GM23338 (cell line): ENCODE data around the gene SF1. TPM values are rescaled to one million over a fixed set of nuclear protein-coding genes. Genes with fewer than 3 reads are reported as not detected.
A peak's percentile ranks its signal among the peaks of the same experiment; 100 is the strongest.

Source experiments
- ATAC-seq: fragments of 200-7000 bp; cut with Tn5 transposase; 3 replicates; pipeline ENCODE4 v1.9.1; 2020
- DNase-seq: peaks from one replicate; pipeline ENCODE4 v3.0.0-alpha.2; 2015; ENCODE audit warnings: low spot score
- H2AFZ ChIP-seq: fragments of 200-600 bp; sonication (generic); 2 replicates; pipeline ENCODE4 v1.8.0; 2016; ENCODE audit warnings: antibody characterized with exemption, mild to moderate bottlenecking, moderate library complexity
- H3F3A ChIP-seq: fragments of 200-600 bp; sonication (generic); replicated peaks from 2 replicates; pipeline ENCODE4 v1.8.0; 2017; ENCODE audit warnings: antibody characterized with exemption, mixed run types, low read depth
- H3K27ac ChIP-seq: fragments of 200-600 bp; sonication (generic); 2 replicates; pipeline ENCODE4 v1.6.1; 2016; ENCODE audit warnings: low read depth
- H3K27me3 ChIP-seq: fragments of 200-600 bp; sonication (generic); 2 replicates; pipeline ENCODE4 v1.8.0; 2016; ENCODE audit warnings: mild to moderate bottlenecking, mixed run types, moderate library complexity; ENCODE audit not compliant: insufficient read depth
- H3K36me3 ChIP-seq: fragments of 200-600 bp; sonication (generic); 2 replicates; pipeline ENCODE4 v1.8.0; 2016; ENCODE audit warnings: mild to moderate bottlenecking; ENCODE audit not compliant: insufficient read depth
- H3K4me1 ChIP-seq: fragments of 200-600 bp; sonication (generic); 2 replicates; pipeline ENCODE4 v1.8.0; 2016; ENCODE audit warnings: mild to moderate bottlenecking, moderate library complexity; ENCODE audit not compliant: insufficient read depth
- H3K4me2 ChIP-seq: fragments of 200-600 bp; sonication (generic); 2 replicates; pipeline ENCODE4 v1.7.1; 2017; ENCODE audit warnings: mixed run types
- H3K4me3 ChIP-seq: fragments of 200-600 bp; sonication (generic); 2 replicates; pipeline ENCODE4 v1.6.1; 2016; ENCODE audit warnings: mixed run types
- H3K79me2 ChIP-seq: fragments of 200-600 bp; sonication (generic); replicated peaks from 2 replicates; pipeline ENCODE4 v1.8.0; 2017; ENCODE audit warnings: mild to moderate bottlenecking; ENCODE audit not compliant: insufficient read depth
- H3K9me2 ChIP-seq: fragments of 200-600 bp; sonication (generic); 2 replicates; pipeline ENCODE4 v1.8.0; 2017; ENCODE audit not compliant: insufficient read depth
- H4K20me1 ChIP-seq: fragments of 200-600 bp; sonication (generic); replicated peaks from 2 replicates; pipeline ENCODE4 v1.8.0; 2017; ENCODE audit warnings: mild to moderate bottlenecking; ENCODE audit not compliant: insufficient read depth
- H3K27ac Mint-ChIP-seq: 2 replicates; pipeline ENCODE4 v1.8.0; 2020; ENCODE audit warnings: inconsistent platforms, mild to moderate bottlenecking, moderate library complexity, mixed read lengths
- H3K27me3 Mint-ChIP-seq: 3 replicates; pipeline ENCODE4 v1.8.0; 2022; ENCODE audit warnings: low read depth, mild to moderate bottlenecking, moderate library complexity, mixed read lengths, inconsistent platforms; ENCODE audit not compliant: insufficient read depth, poor library complexity
- H3K36me3 Mint-ChIP-seq: 3 replicates; pipeline ENCODE4 v1.8.0; 2021; ENCODE audit warnings: low read depth, mild to moderate bottlenecking, inconsistent platforms, moderate library complexity, mixed read lengths
- H3K4me1 Mint-ChIP-seq: 3 replicates; pipeline ENCODE4 v1.8.0; 2020; ENCODE audit warnings: mild to moderate bottlenecking, inconsistent platforms, mixed read lengths
- H3K4me3 Mint-ChIP-seq: 3 replicates; pipeline ENCODE4 v1.8.0; 2021; ENCODE audit warnings: moderate library complexity, mild to moderate bottlenecking, inconsistent platforms, mixed read lengths
- H3K9me3 Mint-ChIP-seq: 3 replicates; pipeline ENCODE4 v1.8.0; 2020; ENCODE audit warnings: moderate library complexity, mild to moderate bottlenecking, inconsistent platforms, mixed read lengths
- CTCF ChIP-seq, 2 experiments: fragments of 200-600 bp in 1 of 2; sonication (generic) in 1 of 2; conservative IDR thresholded peaks; 2 replicates each; pipeline versions ENCODE4 v1.5.1 to v1.6.1; 2016 to 2017; ENCODE audit warnings: antibody characterized with exemption in 2 of 2, low read depth in 2 of 2, mild to moderate bottlenecking in 2 of 2, moderate library complexity in 1 of 2
- ETS1 ChIP-seq: IDR thresholded peaks from 2 replicates; pipeline ENCODE4 v1.6.1; 2016; ENCODE audit warnings: antibody characterized with exemption
- EZH2 ChIP-seq: fragments of 200-600 bp; sonication (generic); IDR thresholded peaks from one replicate; pipeline ENCODE4 v1.8.0; 2017; ENCODE audit warnings: antibody characterized with exemption, mild to moderate bottlenecking, low read depth; ENCODE audit not compliant: unreplicated experiment
- POLR2AphosphoS5 ChIP-seq: IDR thresholded peaks from 2 replicates; pipeline ENCODE4 v1.6.1; 2016; ENCODE audit warnings: antibody characterized with exemption, low read depth
- REST ChIP-seq: IDR thresholded peaks from one replicate; pipeline ENCODE4 v1.6.1; 2018; ENCODE audit warnings: antibody characterized with exemption; ENCODE audit not compliant: unreplicated experiment
- ZNF114 ChIP-seq: fragments of 250-450 bp; sonication (Bioruptor Pico); IDR thresholded peaks from 2 replicates; pipeline ENCODE4 v1.5.0; 2020; ENCODE audit warnings: mild to moderate bottlenecking, moderate library complexity
- ZNF331 ChIP-seq: fragments of 250-450 bp; sonication (Bioruptor Pico); IDR thresholded peaks from 2 replicates; pipeline ENCODE4 v1.5.0; 2020; ENCODE audit warnings: low read depth, mild to moderate bottlenecking, moderate library complexity
- polyA plus RNA-seq: library from polyadenylated mRNA; unstranded; fragments of >200 nt; fragmentation: Nextera tagmentation; extraction: Ambion mirVana; gene quantifications from 2 replicates; pipeline ENCODE4 v1.2.1, GENCODE V29; 2016
- total RNA-seq: library from RNA; depleted of rRNA; stranded (reverse); fragments of >200 nt; shearing (Covaris generic); gene quantifications from 2 replicates; pipeline ENCODE4 v1.2.3, GENCODE V29; 2014

SF1 gene
- total and polyA plus RNA-seq, 2 experiments from 2014 or later = 76.9 to 252 TPM

GRCh38 chr11:64750361-64751054, 27.8 kb downstream of the SF1 start:
- peaks cover 8% of the 10 kb centered on the region for H3F3A ChIP-seq
- no peak overlapping the region for H3K4me2 ChIP-seq
- no peak overlapping the region for H3K27ac ChIP-seq
- ATAC-seq = no peak
- no peaks in the 10 kb centered on the region for H4K20me1 ChIP-seq
- no peaks in the 10 kb centered on the region for H3K36me3 ChIP-seq
- no peaks in the 10 kb centered on the region; the same call in 2 of the 3 replicates for H3K9me3 Mint-ChIP-seq
- H3K79me2 ChIP-seq = no peaks in the 10 kb centered on the region
- H3K36me3 Mint-ChIP-seq = 0 out of 3 replicates have a peak, but pooled peaks cover 3% of the 10 kb centered on the region
- H3K4me1 Mint-ChIP-seq = peaks cover 14% of the 10 kb centered on the region
- TF ChIP-seq ETS1 = no peak
- peak; percentile 34 to 52 for TF ChIP-seq CTCF (conservative IDR thresholded peaks at IDR 0.05; ENCODE audit: low read depth in 2 of 2)
- H3K4me3 ChIP-seq = no peak overlapping the region
- H2AFZ ChIP-seq = no peak overlapping the region
- no peaks in the 10 kb centered on the region; the same call in 1 of the 2 replicates for H3K4me1 ChIP-seq
- no peak for DNase-seq
- no peaks in the 10 kb centered on the region for H3K27me3 ChIP-seq
- no peak overlapping the region for H3K27ac Mint-ChIP-seq
- H3K9me2 ChIP-seq = no peaks in the 10 kb centered on the region
- no peak overlapping the region for H3K4me3 Mint-ChIP-seq
- peaks cover 19% of the 10 kb centered on the region for H3K27me3 Mint-ChIP-seq

GRCh38 chr11:64747961-64748665, 30.2 kb downstream of the SF1 start:
- Histone ChIP-seq H3K27me3 (peaks cover 14% of the 10 kb centered on the region), H3K36me3 (no peaks in the 10 kb centered on the region), H3F3A (peaks cover 10% of the 10 kb centered on the region), H3K27ac (no peak overlapping the region), H3K4me2 (no peak overlapping the region), H4K20me1 (no peaks in the 10 kb centered on the region), H3K4me3 (no peak overlapping the region), H2AFZ (no peak overlapping the region), H3K9me2 (no peaks in the 10 kb centered on the region), H3K4me1 (peaks cover 2% of the 10 kb centered on the region; the same call in 1 of the 2 replicates), H3K79me2 (no peaks in the 10 kb centered on the region)
- Mint-ChIP-seq H3K9me3 (no peaks in the 10 kb centered on the region; the same call in 2 of the 3 replicates), H3K4me1 (peaks cover 15% of the 10 kb centered on the region), H3K27me3 (peaks cover 24% of the 10 kb centered on the region), H3K27ac (no peak overlapping the region), H3K36me3 (0 out of 3 replicates have a peak, but pooled peaks cover 3% of the 10 kb centered on the region), H3K4me3 (no peak overlapping the region; the same call in 2 of the 3 replicates)
- no peak for ATAC-seq
- DNase-seq = no peak
- TF ChIP-seq ZNF331 (CRISPR knock-in tag) (no peak), ZNF114 (CRISPR knock-in tag) (no peak), POLR2AphosphoS5 (no peak), ETS1 (no peak), REST (no peak), EZH2 (no peak)
